Stimulated activated CD4-positive, alpha-beta T cell treated with anti-CD3 and anti-CD28 coated beads, Interleukin-1b, Interleukin-23, amount 100 ng/mL, for 1 hour (primary cell): ENCODE data around the gene ARF5.

ENCODE experiments used
- DNase-seq, 2 donors: peaks; one replicate each; pipeline ENCODE4 v3.0.0-alpha.2; 2020; ENCODE audit warnings: low read depth in 2 of 2

ARF5 gene

DNA sequence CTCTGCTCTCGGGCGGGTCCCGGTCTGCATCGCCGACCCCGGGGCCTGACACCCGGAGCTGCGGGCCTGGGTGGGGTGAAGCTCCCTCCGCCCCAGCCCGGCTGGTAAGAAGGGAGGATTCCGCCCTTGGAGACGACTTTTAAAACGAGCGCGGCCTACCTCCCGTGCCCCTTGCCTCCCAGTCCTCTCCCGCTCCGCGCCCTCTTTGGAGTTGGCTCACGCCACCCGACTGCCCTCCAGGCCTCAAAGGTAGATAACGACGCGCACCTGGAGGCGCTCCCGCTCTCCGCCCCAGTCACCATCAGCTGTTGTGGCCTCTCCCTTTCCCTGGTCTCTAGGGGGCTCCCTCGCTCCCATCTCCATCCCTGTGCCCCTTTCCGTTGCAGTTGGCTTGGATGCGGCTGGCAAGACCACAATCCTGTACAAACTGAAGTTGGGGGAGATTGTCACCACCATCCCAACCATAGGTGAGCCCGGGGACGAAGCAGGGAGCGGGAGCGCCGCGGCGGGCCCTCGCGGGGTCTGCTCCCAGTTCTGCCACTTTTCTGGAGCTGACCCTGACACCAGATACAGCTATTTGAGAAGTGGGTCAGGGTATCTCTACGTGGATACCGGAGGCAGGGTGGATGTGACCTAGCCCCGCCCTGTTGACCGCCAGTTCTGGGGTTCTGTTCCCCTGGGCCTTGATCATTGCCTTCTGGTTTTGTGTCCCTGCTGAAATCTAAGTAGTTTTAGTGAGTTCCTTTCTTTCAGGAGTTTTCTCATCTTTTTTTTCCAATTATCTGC, 679 bp downstream of the ARF5 start:
- DNase-seq: no peak

DNA sequence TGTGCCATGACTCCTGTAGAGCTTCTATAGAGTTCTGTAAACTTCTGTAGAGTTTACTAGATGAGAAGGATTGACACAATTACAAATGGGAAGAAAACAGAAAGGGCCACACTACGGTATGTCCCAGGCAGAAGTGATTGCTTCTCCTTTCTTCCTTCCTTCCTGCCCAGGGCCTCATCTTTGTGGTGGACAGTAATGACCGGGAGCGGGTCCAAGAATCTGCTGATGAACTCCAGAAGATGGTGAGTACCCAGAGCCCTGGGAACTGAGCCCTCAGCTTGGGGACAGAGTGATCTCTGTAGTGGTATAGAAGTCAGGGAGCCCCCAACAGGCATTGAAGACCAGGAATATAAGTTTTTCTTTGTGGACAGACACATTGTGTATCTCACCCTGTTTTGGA, 1.7 kb downstream of the ARF5 start:
- no peak for DNase-seq

DNA sequence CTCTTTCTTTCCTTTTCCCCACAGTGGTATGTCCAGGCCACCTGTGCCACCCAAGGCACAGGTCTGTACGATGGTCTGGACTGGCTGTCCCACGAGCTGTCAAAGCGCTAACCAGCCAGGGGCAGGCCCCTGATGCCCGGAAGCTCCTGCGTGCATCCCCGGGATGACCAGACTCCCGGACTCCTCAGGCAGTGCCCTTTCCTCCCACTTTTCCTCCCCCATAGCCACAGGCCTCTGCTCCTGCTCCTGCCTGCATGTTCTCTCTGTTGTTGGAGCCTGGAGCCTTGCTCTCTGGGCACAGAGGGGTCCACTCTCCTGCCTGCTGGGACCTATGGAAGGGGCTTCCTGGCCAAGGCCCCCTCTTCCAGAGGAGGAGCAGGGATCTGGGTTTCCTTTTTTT, 3.0 kb downstream of the ARF5 start:
- DNase-seq: no peak

DNA sequence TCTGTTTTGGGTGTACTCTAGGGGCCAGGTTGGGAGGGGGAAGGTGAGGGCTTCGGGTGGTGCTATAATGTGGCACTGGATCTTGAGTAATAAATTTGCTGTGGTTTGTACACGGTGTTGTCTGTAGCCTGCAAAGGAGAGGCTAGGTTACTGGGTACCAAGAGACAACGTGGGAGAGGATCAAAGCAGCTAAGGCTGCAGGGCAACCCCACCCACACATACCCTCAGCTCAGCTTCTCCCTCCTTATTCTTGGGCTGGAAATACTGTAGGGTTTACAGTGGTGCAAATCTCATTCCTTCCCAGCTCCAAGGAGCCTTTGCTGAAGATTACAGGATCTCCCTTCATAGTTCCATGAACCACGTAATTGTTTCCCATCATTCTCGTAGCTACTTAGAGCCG, 3.4 kb downstream of the ARF5 start:
- DNase-seq: no peak

DNA sequence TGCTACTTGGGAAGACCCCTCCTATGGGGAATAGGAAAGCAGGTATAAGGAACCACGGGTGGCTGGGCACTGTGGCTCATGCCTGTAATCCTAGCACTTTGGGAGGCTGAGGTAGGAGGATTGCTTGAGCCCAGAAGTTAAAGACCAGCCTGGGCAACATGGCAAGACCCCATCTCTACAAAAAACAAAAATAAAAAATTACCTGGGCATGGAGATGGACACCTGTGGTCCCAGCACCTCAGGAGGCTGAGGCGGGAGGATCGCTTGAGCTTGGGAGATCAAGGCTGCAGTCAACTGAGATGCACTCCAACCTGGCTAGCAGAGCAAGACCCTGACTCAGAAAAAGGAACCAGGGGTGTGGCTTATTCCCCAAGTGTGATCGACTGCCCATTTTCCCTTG, 4.3 kb downstream of the ARF5 start:
- DNase-seq: no peak

DNA sequence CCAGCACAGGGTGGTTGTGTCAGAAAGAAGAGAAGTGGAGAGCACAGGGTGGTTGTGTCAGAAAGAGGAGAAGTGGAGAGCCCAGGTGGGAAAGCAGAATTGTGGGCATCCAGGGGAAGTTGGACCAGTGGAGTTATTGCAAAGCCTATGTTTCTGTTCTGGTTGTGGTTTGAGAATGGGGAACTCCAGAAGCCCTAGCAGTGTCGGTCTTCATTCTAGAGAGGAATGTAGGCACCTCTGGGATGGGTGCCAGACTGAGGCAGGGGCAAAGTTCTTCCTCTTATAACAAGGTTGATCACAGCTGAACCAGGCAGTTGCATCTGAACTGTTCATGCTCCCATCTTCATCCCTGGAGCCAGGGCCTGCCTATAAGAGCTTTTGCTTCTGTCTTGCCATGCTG, 6.3 kb downstream of the ARF5 start:
- no peak for DNase-seq

DNA sequence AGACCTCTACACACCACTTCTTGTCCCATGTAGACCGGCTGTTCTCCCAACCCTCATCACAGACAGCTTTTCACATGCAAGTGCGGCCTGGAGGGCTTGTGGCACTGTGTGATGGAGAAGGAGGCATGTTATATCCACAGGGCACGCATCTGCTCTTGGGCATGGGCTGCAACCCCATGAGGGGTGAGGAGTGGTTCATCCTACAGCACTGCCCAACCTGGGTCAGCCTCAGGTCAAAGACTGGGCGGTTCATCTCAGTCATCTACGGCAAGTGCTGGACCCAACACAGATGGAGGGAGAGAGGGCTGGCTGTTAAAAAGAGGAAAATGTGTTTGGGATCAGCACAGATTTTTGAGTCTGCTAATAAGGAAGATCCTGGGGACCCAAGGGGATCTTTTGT, 7.5 kb downstream of the ARF5 start:
- DNase-seq: no peak

DNA sequence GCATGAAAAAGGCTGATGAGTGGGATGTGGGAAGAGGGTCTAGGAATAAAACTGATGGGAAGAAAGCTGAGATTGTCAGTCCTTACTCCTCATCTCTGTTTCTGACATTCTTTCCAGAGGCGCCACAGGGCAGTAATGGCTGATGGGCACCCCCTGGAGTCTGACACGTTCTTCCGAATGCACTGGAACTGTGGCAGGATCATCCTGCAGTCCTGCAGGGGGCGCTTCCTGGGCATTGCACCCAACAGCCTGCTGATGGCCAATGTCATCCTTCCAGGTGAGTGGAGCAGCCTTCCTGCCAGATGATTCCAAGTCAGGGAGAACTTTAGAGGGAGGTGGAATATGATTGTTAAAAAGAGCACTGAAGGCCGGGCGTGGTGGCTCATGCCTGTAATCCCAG, 10.1 kb downstream of the ARF5 start:
- no peak for DNase-seq

DNA sequence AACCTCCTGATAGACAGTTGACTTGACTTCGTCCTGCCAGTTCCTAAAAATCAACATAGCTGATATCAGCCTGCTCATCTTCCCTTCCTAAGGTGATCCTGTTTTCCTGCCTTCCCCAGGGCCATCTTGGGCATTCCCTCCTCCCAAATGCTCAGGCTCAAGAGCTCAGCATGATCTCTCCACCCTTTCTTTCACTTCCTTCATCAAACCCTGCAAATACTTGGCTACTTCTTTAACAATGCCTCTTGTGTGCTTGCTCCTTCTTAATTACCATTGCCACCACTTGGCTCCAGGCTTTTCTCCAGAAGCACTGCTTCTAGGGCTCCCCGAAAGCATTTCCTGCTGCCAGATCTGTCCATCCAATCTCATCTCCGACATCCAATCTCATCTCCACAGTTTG, 12.7 kb downstream of the ARF5 start:
- no peak for DNase-seq

DNA sequence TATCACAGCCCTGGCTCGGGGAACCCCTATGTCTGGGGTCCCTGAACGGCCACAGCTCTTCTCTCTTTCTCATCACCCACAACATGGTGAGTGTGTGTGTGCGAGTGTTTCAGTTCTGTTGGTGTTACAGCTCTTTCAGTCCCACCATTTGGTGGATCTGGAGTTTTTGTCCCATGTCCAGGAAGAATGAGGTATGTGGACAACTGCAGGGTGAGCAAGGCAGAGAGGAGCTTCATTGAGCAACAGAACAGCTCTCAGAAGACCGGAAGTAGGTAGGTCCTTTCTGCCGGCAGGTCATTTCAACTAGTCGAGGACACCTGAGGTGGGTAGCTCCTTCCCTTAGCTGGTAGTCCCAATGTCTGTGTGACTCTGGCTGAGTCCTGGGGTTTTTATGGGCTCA, 20.2 kb downstream of the ARF5 start:
- no peak for DNase-seq

DNA sequence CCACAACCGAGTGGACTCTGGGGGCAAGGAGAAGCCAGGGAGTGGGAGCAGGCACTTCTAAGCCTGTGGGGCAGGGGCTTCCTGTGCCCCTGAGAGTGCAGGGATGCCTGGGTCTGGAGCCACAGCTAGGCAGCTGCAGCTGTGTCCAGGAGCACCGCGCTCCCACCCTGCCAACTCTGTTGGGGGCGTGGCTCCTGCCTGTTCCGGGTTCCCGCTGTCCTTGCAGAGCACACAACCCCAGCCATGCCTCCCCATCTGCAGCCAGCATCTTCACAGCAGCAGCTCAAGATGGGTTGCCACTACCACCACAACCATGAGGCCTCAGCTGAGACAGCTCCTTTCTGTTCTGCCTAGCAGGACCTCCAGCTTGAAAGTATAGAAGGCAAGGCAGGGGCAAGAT, 21.1 kb downstream of the ARF5 start:
- no peak for DNase-seq

DNA sequence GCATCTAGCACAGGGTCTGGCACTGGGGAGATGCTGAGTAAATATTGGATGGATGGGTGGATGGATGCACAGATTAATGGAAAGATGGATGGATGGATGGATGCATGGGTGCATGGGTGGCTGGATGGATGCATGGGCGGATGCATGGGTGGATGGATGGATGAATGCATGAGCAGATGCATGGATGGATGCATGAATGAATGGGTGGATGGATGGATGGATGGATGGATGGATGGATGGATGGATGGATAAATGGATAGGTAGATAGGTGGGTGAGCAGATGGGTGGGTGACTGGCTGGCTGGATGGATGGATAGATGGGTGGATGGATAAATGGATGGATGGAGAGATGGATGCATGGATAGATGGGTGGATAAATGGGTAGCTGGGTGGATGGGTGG, 24.1 kb downstream of the ARF5 start:
- no peak for DNase-seq

DNA sequence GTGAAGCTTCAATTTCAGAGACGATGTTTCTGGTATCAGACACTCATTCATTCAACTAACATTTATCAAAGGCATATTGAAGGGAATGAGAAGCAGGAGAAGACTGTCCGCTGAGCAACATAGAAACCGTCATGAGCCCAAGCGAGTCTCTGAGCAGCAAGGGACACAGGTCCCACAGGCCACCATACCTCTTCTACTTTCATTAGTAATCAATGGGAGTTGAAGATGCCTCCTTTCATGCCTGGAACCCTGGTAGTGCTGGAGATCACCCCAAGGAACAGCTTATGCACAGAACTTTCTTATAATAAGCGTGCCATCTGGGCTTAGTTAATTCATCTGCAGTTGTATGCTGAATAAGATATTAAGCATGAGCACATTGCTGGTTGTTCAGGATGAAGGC, 28.5 kb downstream of the ARF5 start:
- no peak for DNase-seq

DNA sequence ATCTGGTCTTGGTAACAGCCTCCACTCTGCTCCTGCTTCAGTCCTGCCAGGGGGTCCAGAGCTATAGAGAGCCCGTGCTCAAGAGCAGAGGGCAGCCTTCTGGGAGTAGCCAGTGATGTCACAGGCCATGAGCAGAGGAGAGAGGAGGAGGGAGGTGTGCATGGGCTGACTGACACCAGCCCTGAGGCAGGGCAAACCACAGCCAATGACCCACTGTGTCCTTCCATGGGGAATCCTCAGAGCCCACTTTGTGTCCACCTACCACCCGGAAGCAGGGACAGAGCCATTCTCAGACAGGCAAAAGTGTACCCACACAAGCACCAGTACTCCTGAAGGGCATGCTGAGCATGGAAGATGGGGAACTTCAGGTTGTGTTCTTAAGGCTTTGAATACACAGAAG, 29.8 kb downstream of the ARF5 start, which contains the start of gene PAX4:
Gene PAX4, minus strand, starts transcription at position 101 of the 400 bp plus-strand sequence. CDS start 2,214 bp downstream, outside the sequence.
- DNase-seq: no peak

DNA sequence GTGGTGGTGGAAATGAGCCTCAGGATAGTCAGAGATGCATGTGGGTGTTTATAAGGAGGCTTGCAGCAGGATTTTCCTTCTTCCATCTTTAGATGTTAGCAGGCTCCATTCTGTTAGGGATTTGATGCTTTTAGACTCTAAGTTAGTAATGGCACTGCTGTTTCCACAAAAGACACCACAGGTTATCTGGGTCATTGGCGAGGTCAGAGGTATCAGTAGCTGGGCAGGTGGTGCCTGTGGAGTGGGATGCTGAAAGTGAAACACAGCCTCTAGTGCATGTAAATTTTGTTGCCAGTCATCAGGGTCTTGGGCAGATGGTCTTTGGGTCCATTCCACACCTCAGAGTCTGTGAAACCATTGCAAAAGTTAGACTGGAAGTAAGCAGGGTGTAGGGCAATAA, 30.6 kb downstream of the ARF5 start:
- no peak for DNase-seq

DNA sequence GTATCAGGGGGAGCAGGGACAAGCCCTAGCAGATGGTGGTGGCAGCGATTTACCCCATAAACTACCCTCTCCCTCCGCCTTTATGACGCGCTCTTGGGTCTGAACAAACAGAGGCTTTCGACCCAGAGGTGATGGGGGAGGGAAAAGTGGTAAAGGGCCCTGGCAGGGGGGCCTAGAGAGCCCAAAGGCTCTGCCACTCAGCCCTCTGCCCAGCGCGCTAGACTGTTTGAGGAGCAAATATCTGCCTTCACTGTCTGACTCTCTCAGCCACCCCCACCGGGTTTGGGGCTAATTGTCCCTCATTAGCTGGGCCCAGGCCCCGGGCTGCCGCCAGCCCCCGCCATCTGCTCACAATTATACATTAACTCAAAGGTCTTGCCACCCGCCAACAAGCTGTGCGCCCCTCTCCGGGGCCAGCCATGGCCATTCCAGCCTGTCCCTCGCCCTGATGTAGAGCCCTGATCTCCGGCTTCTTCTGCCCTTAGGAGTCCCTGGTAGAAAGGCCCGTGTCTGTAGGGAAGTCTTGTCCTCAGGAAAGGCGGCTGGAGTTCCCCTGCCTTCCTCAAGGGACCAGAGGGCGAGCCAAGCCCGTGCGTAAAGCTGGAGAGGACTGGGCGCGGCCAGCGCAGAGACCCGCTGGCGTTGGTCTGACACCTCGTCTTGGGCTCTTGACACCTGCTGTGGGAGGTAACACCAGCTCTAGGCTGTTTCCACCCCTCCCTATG, 31.6 kb downstream of the ARF5 start:
- DNase-seq: no peak

DNA sequence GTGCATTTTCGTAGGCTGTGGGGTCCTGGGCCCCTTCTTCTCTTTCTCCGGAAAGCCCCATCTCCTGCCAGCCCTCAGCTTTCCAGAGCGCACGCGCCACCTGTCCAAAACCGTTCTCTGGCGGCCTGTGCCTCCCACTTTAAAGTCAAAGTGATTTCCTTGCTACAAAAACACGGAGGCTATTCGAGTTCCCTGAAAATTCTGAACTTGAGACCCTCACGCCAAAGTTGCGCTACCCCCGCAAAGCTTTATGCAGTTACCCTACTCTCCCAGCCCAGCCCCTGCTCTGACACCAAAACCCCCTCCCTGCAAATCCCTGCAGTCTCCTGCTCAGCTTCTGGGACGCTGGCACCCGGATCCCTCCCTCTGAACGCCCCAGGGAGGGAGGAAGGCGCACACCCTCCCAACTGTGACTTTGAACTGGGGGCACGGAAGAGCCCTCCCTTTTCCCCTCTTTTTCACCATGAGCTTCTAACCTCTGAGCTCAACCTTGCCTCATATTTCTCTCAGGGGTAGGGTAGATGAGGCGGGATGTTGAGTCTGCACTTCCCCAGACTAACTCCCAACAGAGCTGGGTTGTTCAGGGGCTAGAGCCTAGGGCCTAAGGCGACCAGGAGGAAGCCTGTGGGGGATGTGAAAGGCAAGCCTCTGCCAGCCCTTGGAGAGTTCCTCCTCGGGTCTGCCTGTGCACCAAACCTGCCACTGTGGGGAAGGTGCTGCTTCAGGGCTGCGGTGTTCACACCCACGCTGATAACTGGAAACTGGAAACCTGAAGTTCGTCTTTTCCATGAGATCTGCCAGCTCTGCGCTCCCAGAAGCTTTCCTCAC, 32.4 kb downstream of the ARF5 start:
- no peak for DNase-seq

DNA sequence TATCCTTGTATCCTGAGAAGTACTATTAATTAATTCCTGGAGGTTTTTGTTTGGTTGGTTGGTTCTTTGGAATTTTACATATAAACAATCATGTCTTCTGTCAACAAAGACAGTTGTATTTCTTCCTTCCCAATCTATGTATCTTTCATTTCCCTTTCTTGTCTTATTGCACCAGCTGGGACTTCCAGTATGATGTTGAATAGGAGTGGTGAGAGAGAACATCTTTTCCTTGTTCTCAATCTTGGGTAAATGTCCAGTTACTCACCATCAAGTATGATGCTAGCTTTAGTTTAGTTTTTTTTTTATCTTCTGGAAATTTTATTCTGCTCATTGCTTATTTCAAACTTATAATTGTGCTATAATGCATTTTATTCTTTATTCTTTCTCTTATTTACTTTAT, 37.1 kb downstream of the ARF5 start:
- no peak for DNase-seq

DNA sequence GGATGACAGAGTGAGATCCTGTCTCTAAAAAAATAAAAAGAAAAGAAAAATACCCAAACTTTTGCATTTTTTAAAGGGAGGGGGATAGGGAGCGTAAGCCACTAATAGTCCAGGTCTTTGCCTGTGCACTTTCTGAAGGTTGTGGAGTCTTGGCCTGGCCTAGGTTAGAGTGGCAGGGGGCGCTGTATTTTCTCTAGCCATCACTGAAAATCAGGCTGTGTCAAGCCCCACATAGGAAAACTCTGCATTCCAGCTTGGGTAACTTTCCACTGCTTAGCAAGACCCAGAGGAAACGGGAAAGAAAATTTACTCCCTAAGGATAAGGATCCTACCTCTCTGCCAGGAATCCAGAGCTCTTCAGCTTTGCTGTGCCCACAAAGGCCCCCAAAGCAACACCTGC, 40.2 kb downstream of the ARF5 start:
- DNase-seq: no peak

DNA sequence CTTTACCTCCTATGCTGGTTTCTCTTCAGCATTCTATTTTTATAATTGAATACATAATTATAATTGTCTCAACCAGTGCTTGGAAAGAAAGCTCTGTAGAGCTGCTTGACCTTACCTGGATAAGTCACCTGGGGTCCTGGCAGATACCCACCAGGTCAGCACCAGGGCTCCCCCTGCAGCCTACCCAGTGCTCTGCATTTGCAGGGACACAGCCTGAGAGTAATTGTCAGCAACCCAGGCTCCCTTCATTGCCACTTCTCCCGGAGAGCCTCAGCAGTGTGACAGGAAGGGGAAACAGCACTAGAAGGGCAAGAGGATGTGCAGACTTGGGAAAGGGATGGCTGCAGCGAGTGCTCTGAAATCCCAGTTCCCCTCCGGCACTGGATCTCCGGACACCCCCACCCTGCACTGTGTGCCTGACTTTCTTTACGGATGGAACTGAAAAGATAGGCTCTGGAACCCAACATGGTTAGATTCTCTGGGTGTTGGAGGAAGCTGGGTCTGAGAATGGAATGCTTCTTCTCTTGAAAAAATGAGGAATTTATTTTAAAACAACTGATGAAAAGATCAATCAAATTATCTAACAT, 41.1 kb downstream of the ARF5 start:
- no peak for DNase-seq

DNA sequence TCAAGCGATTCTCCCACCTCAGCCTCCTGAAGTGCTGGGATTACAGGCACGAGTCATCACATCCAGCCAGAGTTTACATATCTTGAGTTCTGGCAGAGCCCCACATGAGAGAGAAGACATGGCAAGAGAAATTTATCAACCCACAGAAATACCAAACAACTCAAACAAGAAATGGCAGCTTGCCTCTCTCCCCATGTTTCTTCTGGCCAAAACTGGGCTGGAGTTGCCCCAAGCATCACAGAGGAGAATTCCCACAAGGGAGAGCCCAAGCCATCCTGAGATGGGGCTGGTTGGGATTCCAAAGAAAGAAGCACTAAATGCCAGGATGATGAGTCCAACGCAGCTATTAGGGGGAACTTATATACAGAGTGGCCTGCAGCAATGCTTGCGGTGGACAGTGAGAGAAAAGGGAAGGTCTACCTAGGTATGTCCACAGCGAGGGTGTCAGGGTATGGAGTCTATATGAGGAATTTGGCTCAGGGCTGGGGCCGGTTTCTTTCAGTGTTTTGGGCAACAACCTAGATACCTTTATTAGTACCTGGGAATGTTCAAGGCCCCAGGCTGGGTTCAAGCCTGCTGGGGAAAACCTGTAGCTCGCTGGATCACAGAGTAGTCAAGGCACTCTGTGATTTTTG, 44.2 kb downstream of the ARF5 start:
- no peak for DNase-seq
